Sigmoid colon (tissue), 7 donors: ENCODE results near the gene BCAR3. TPM values are rescaled to one million over a fixed set of nuclear protein-coding genes. Genes with fewer than 3 reads are reported as not detected.

Experiments
- DNase-seq: peaks from one replicate; pipeline ENCODE4 v3.0.0-alpha.2; 2019
- H3K27ac ChIP-seq, 4 donors: fragments of 200-600 bp; sonication (generic); one replicate each; pipeline ENCODE4 v1.5.1; 2016 to 2019; ENCODE audit warnings: mild to moderate bottlenecking in 1 of 4
- H3K27me3 ChIP-seq, 3 donors: fragments of 200-600 bp; sonication (generic); one replicate each; pipeline ENCODE4 v1.5.1; 2019; ENCODE audit warnings: mild to moderate bottlenecking in 1 of 3
- H3K36me3 ChIP-seq, 4 donors: fragments of 200-600 bp; sonication (generic); one replicate each; pipeline ENCODE4 v1.5.1; 2016 to 2019
- H3K4me1 ChIP-seq, 4 donors: fragments of 200-600 bp; sonication (generic); one replicate each; pipeline ENCODE4 v1.5.1; 2017 to 2019
- H3K4me3 ChIP-seq, 4 donors: fragments of 200-600 bp; sonication (generic); one replicate each; pipeline ENCODE4 v1.5.1; 2017 to 2019; ENCODE audit warnings: mild to moderate bottlenecking in 2 of 4, moderate library complexity in 1 of 4
- H3K9me3 ChIP-seq, 4 donors: fragments of 200-600 bp in 3 of 4; sonication (generic) in 3 of 4; one replicate each; pipeline versions ENCODE4 v1.5.1 to v1.6.1; 2013 to 2019
- EP300 ChIP-seq, 4 donors: sonication (generic); formaldehyde crosslinking; IDR thresholded peaks; one replicate each; pipeline ENCODE4 v1.6.1; 2017; ENCODE audit warnings: antibody characterized with exemption in 4 of 4
- POLR2A ChIP-seq, 2 donors: fragments of 450-650 bp; IDR thresholded peaks; one replicate each; pipeline ENCODE4 v1.6.1; 2016; ENCODE audit warnings: antibody characterized with exemption in 2 of 2, mild to moderate bottlenecking in 2 of 2, moderate library complexity in 2 of 2
- POLR2AphosphoS5 ChIP-seq, 4 donors: sonication (generic); formaldehyde crosslinking; IDR thresholded peaks; one replicate each; pipeline ENCODE4 v1.6.1; 2017; ENCODE audit warnings: antibody characterized with exemption in 4 of 4
- WGBS, 2 donors: extraction: QIAGEN DNeasy Blood & Tissue Kit; methylation state at CpG; one replicate each; pipeline ENCODE4 v1.1.7; 2013; 5-methylcytosine and 5-hydroxymethylcytosine counted together
- intact Hi-C: fragments of 100-400 bp; cut with DNase I; formaldehyde crosslinking; loops from one replicate; pipeline ENCODE4 v1.15.1; 2023
- polyA plus RNA-seq, 3 donors: library from polyadenylated mRNA; stranded (reverse); fragments of 200-250 nt; gene quantifications; one replicate each; pipeline ENCODE4 v1.2.3, GENCODE V29; 2013
- total RNA-seq, 4 donors: library from RNA; depleted of rRNA; stranded (reverse); fragments of >200 nt; gene quantifications; one replicate each; pipeline ENCODE4 v1.1.0, GENCODE V29; 2016
- TF ChIP-seq, protein P1 (sequence below), 4 experiments: fragments of 450-650 bp in 3 of 4; fragments of 200-600 bp in 1 of 4; IDR thresholded peaks; one replicate each; pipeline ENCODE4 v1.5.1; 2016 to 2019; ENCODE audit warnings: antibody characterized with exemption in 4 of 4, mild to moderate bottlenecking in 3 of 4, moderate library complexity in 2 of 4
- donor health status: healthy with polysubstance abuse.
- donor health status: Bipolar disorder and iron deficiency.
- donor health status: healthy.

Gene BCAR3
- total and polyA plus RNA-seq, 7 donors: 12.3 to 43.2 (median 22.1) TPM

DNA sequence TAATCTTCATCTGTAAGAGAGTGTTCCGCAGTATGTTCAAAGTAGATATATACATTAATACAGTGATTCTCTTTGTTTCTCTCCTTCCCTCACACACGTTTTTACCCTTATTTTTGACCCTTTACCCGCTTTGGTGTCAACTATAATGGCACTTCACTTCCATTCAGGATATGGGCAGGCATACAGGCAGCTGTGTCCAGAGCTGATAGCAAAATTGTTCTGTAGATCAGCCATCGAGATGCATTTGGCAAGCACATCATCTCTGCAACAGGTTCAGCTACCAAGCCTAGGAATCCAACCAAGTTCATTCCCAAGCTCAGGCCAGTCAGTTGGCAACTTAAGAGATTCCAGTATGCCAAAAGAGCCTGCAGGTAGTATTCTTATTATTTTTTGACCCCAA is 158.9 kb downstream of the BCAR3 start:
- Histone ChIP-seq H3K4me3 (no peak overlapping the region), H3K36me3 (no peaks in the 10 kb centered on the region), H3K27ac (no peak overlapping the region), H3K4me1 (no peaks in the 10 kb centered on the region), H3K27me3 (no peaks in the 10 kb centered on the region), H3K9me3 (no peaks in the 10 kb centered on the region)
- no peak for DNase-seq
- 88% methylated on average over 4 of the region's 4 CpGs for WGBS, 2 donors
- intact Hi-C loops: no loop called here
- TF ChIP-seq POLR2AphosphoS5 (IDR thresholded peaks at IDR 0.05): no peak

DNA sequence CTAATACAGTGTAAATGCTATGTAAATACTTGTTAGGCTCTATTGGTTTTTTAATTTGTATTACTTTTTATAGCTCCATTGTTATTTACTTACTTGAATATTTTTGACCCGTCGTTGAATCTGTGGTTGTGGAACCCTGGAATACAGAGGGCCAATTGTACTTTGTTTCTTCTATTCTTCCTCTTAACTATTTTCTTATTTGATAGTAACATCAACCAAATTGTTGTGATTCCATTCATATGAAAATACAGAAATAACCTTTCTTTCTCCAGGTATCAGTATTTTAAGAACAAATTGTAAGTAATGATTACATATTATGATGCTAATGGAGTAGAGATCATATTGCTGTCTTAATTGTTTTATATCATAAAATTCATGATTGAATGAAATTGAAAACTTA is 160.0 kb downstream of the BCAR3 start:
- Histone ChIP-seq H3K27me3 (no peaks in the 10 kb centered on the region), H3K4me1 (no peaks in the 10 kb centered on the region), H3K9me3 (no peaks in the 10 kb centered on the region), H3K27ac (no peak overlapping the region), H3K4me3 (no peak overlapping the region), H3K36me3 (no peaks in the 10 kb centered on the region)
- WGBS, 2 donors: 88 to 89% methylated on average over 2 of the region's 2 CpGs
- TF ChIP-seq POLR2A (IDR thresholded peaks at IDR 0.05) (no peak), POLR2AphosphoS5 (IDR thresholded peaks at IDR 0.05) (no peak), EP300 (IDR thresholded peaks at IDR 0.05) (no peak)
- TF ChIP-seq, protein P1, sequence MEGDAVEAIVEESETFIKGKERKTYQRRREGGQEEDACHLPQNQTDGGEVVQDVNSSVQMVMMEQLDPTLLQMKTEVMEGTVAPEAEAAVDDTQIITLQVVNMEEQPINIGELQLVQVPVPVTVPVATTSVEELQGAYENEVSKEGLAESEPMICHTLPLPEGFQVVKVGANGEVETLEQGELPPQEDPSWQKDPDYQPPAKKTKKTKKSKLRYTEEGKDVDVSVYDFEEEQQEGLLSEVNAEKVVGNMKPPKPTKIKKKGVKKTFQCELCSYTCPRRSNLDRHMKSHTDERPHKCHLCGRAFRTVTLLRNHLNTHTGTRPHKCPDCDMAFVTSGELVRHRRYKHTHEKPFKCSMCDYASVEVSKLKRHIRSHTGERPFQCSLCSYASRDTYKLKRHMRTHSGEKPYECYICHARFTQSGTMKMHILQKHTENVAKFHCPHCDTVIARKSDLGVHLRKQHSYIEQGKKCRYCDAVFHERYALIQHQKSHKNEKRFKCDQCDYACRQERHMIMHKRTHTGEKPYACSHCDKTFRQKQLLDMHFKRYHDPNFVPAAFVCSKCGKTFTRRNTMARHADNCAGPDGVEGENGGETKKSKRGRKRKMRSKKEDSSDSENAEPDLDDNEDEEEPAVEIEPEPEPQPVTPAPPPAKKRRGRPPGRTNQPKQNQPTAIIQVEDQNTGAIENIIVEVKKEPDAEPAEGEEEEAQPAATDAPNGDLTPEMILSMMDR (IDR thresholded peaks at IDR 0.05): no peak
- DNase-seq: no peak
- intact Hi-C loops: no loop called here

DNA sequence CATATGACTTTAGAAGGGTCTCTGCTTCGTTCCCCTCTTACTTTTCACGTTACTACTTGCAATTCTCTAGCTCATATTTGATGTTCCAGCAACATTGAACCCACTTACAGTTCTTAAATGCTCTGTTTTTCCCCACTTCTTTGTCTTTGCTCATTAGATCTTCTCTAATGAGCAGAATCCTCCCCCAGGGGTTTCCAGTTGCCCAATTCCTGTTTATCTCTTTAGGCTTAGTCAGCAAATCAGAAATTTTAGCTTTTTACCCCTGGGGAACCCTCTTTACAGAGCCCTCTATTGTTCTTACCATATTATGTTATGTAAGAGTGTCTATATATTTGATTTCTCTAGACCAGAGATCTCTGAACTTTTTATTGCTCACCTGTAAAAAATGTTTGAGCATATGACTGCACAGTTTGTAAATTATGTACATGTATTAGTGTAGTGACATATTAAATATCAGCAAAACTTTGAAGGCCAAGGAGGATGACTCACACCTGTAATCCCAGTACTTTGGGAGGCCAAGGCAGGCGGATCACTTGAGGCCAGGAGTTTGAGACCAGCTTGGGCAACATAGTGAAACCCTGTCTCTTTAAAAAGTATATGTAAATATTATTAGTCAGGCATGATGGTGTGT is 162.3 kb downstream of the BCAR3 start:
- 45 to 59% methylated on average over 3 of the region's 3 CpGs for WGBS, 2 donors
- no peaks in the 10 kb centered on the region for H3K4me1 ChIP-seq
- H3K27me3 ChIP-seq: no peaks in the 10 kb centered on the region
- H3K27ac ChIP-seq: no peak overlapping the region
- no peak overlapping the region for H3K4me3 ChIP-seq
- H3K36me3 ChIP-seq: no peaks in the 10 kb centered on the region
- TF ChIP-seq POLR2A (IDR thresholded peaks at IDR 0.05) (no peak), EP300 (IDR thresholded peaks at IDR 0.05) (no peak), POLR2AphosphoS5 (IDR thresholded peaks at IDR 0.05) (no peak)
- TF ChIP-seq, protein P1 (IDR thresholded peaks at IDR 0.05): no peak
- DNase-seq: no peak
- H3K9me3 ChIP-seq: no peaks in the 10 kb centered on the region
- intact Hi-C loops: no loop called here

DNA sequence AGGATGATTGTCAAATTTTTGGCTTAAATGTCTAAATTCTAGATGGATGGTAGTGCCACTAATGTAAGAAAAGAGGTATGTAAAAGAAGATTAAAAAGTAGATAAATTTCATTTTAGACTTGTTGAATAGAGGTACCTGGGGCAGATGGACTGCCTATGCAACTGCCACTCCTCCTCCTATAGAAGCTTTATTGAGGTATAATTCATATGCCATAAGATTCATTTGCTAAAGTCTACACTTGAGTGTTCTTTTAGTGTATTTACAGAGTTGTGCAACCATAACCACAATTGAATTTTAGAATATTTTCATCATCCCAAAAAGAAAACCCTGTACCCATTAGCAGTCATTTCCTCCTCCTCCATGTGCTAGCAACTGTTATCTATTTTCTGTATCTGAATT is 163.1 kb downstream of the BCAR3 start:
- Histone ChIP-seq H3K9me3 (no peaks in the 10 kb centered on the region), H3K27ac (no peak overlapping the region), H3K27me3 (no peaks in the 10 kb centered on the region), H3K4me1 (no peaks in the 10 kb centered on the region), H3K36me3 (no peaks in the 10 kb centered on the region), H3K4me3 (no peak overlapping the region)
- no peak for TF ChIP-seq POLR2AphosphoS5 (IDR thresholded peaks at IDR 0.05)
- TF ChIP-seq EP300 (IDR thresholded peaks at IDR 0.05): no peak
- no peak for TF ChIP-seq POLR2A (IDR thresholded peaks at IDR 0.05)
- TF ChIP-seq, protein P1 (IDR thresholded peaks at IDR 0.05): no peak
- intact Hi-C loops: no loop called here
- no peak for DNase-seq

DNA sequence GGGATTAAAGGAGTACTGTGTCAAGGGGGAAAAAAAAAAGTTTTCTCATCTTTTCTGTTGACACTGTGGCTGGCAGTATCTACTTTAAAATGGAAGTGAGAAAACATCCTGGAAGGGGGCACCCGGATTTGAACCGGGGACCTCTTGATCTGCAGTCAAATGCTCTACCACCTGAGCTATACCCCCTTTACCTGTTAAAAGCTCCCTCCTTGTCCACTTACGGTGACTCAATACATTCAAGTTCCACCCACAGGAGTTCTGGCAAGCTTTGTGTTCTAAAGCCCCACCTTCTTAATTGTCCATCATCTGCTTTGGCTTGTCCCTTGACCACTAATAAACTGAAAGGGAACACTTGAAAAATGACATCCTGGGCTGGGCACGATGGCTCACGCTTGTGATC is 165.5 kb downstream of the BCAR3 start:
- Histone ChIP-seq H3K27me3 (no peaks in the 10 kb centered on the region), H3K36me3 (no peaks in the 10 kb centered on the region), H3K9me3 (no peaks in the 10 kb centered on the region), H3K27ac (no peak overlapping the region), H3K4me1 (no peaks in the 10 kb centered on the region), H3K4me3 (no peak overlapping the region)
- intact Hi-C loops: no loop called here
- TF ChIP-seq POLR2A (IDR thresholded peaks at IDR 0.05): no peak
- TF ChIP-seq, protein P1 (IDR thresholded peaks at IDR 0.05): no peak
- TF ChIP-seq POLR2AphosphoS5 (IDR thresholded peaks at IDR 0.05): no peak
- TF ChIP-seq EP300 (IDR thresholded peaks at IDR 0.05): no peak
- no peak for DNase-seq
- WGBS, 2 donors: 70 to 90% methylated on average over 5 of the region's 5 CpGs

Other genes starting within 250 kb of the BCAR3 start
- 10 to 100 TPM; 13.4 to 26.3 (median 18.4) TPM for gene FNBP1L, start 233.7 kb downstream of the BCAR3 start, total RNA-seq
- gene FNBP1L, start 233.7 kb downstream of the BCAR3 start, polyA plus RNA-seq: 10 to 100 TPM; 15.6 to 30.7 (median 20.7) TPM
- 10 to 100 TPM; 24.6 to 48.9 (median 35.3) TPM for gene DNTTIP2, start 197.4 kb upstream of the BCAR3 start, total RNA-seq
- gene DNTTIP2, start 197.4 kb upstream of the BCAR3 start, polyA plus RNA-seq: 10 to 100 TPM; 22.2 to 29.5 (median 23.4) TPM
- gene GCLM, start 227.6 kb upstream of the BCAR3 start, total RNA-seq: 1 to 10 TPM; 3.9 to 6.4 (median 5.6) TPM
- 1 to 10 TPM; 4.2 to 8.4 (median 8.3) TPM for gene GCLM, start 227.6 kb upstream of the BCAR3 start, polyA plus RNA-seq